Activated T-helper 1 cell treated with anti-CD3 and anti-CD28 coated beads, Interleukin-12 subunit alpha, Interleukin-12 subunit beta, Interleukin-2, Interleukin-4 antibody, amounts not matched to agents 30 ng/mL and 10 ng/mL and 1 ng/mL, durations not matched to agents 14 hours and 24 hours and 36 hours (primary cell): Measurements from ENCODE around the gene MMP14. TPM values are rescaled to one million over a fixed set of nuclear protein-coding genes. Genes with fewer than 3 reads are reported as not detected.
"Not testable (repeated sequence)": the region's sequence is repeated elsewhere in the genome, so short reads cannot be mapped to it uniquely, and the experiment has no call there.

Experiments
- DNase-seq: peaks from one replicate; pipeline ENCODE4 v3.0.0; 2021; ENCODE audit warnings: low spot score
- H3K27ac Mint-ChIP-seq: one replicate; pipeline ENCODE4 v1.8.0; 2021; ENCODE audit warnings: mild to moderate bottlenecking, mixed read lengths
- H3K27me3 Mint-ChIP-seq: one replicate; pipeline ENCODE4 v1.8.0; 2022; ENCODE audit warnings: mild to moderate bottlenecking, moderate library complexity, mixed read lengths; ENCODE audit not compliant: insufficient read depth
- H3K36me3 Mint-ChIP-seq: one replicate; pipeline ENCODE4 v1.8.0; 2021; ENCODE audit warnings: low read depth, mixed read lengths
- H3K4me1 Mint-ChIP-seq: one replicate; pipeline ENCODE4 v1.8.0; 2021; ENCODE audit warnings: low read depth, mixed read lengths
- H3K4me3 Mint-ChIP-seq: one replicate; pipeline ENCODE4 v1.8.0; 2021; ENCODE audit warnings: mild to moderate bottlenecking, moderate library complexity, mixed read lengths
- H3K9me3 Mint-ChIP-seq: one replicate; pipeline ENCODE4 v1.8.0; 2021; ENCODE audit warnings: mixed read lengths
- intact Hi-C: fragments of 100-400 bp; cut with micrococcal nuclease; formaldehyde crosslinking; loops from one replicate; pipeline ENCODE4 v1.15.1; 2024
- total RNA-seq: library from RNA; stranded (reverse); gene quantifications from 2 replicates; pipeline ENCODE4 v1.2.3, GENCODE V29; 2022

The MMP14 gene
- total RNA-seq, 1 donor from 2014 or later: 2.6 TPM

DNA sequence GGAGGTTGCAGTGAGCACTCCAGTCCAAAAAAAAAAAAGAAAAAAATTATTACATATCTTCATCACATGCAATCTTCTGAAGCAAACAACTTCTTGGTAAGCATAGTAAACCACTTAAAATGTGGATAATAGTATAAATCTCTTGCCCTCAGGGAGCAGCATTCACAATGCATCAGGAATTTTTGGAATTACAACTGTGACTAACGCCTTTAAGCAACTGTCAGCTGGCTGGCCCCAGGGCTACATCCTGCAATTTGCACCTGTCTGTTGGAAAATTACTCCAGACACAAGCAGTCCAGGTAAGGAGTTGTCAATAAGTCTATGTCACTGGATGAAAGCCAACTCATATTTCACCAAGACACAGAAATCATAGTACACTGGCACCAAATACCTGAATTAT lies 15.7 kb upstream of the MMP14 start:
- intact Hi-C loops: no loop called here
- H3K4me1 Mint-ChIP-seq: peaks cover 38% of the 10 kb centered on the region
- H3K27ac Mint-ChIP-seq: no peak overlapping the region
- H3K4me3 Mint-ChIP-seq: no peak overlapping the region
- peaks cover 8% of the 10 kb centered on the region for H3K27me3 Mint-ChIP-seq
- no peak for DNase-seq
- no peaks in the 10 kb centered on the region for H3K9me3 Mint-ChIP-seq
- peaks cover under 1% of the 10 kb centered on the region for H3K36me3 Mint-ChIP-seq

- Mint-ChIP-seq H3K4me3 (peak overlapping the region; percentile 5), H3K9me3 (no peaks in the 10 kb centered on the region), H3K27me3 (peaks cover 8% of the 10 kb centered on the region), H3K27ac (no peak overlapping the region), H3K4me1 (peaks cover 35% of the 10 kb centered on the region), H3K36me3 (peaks cover 2% of the 10 kb centered on the region)
- intact Hi-C loops: loop anchor here (2.0 kb wide), 2 partner anchors 161 to 251 kb away; partner anchors contain the start of gene AJUBA
- no peak for DNase-seq
These were observed 15.0 kb upstream of the MMP14 start for GRCh38 chr14:22821193-22822015.

DNA sequence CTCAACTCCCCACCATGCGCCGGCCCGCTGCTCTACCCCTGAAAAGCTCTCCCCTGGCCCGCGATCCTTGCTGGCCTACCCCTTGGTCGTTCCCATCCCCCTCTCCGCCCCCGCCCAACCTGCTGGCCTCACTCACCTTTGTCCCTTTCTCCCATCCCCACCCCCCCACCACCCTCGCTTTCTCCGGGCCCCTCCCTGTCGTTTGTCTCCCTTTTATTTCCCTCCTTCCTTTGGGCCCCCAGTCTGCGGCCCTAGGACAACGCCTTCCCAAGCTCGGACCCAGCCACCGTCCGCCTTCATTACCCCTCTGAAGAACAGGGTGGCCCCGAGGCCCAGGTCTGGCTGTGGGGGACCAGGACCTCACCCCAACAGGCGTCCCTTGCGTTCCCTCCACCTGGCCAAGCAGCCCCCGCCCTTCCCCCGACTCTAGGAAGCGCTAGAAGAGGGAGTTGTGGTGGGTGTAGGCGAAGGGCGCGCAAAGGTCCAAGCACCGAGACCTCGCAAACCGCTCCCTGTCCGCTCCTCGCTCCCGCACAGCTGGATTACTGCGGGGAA lies 14.3 kb upstream of the MMP14 start:
- intact Hi-C loops: loop anchor here (2.0 kb wide), 2 partner anchors 161 to 251 kb away; partner anchors contain the start of gene AJUBA
- no peak overlapping the region for H3K4me3 Mint-ChIP-seq
- H3K4me1 Mint-ChIP-seq: peaks cover 35% of the 10 kb centered on the region
- no peak overlapping the region for H3K27ac Mint-ChIP-seq
- H3K27me3 Mint-ChIP-seq: peaks cover 8% of the 10 kb centered on the region
- H3K9me3 Mint-ChIP-seq: no peaks in the 10 kb centered on the region
- no peak for DNase-seq
- H3K36me3 Mint-ChIP-seq: peaks cover 2% of the 10 kb centered on the region

DNA sequence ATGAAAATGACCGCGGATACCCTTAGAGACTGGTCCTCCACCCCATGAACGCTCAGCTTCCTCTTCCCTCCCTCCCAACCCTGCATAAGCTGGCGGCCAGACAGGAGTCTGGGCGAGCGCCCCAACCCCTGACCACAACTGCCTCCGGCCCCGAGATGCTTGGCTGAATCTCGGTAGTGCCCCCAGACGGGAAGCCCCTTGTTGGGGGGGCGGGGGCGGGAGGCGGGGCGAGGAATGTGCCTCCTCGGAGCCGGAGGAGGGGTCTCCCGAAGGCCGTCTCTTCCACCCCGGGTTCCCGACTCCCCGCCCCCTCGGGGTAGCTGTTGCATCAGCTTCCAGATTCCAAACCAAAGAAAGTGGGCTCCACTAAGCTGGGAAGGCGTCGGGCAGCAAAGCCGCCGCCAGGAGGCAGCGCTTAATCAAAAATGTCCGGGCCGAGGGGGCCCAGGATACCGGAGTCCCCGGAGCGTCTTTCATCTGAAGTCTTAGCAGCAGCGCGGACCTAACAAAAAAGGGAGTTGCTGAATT lies 13.8 kb upstream of the MMP14 start:
- Mint-ChIP-seq H3K4me1 (peaks cover 35% of the 10 kb centered on the region), H3K27me3 (peaks cover 8% of the 10 kb centered on the region), H3K36me3 (peaks cover 2% of the 10 kb centered on the region), H3K9me3 (no peaks in the 10 kb centered on the region), H3K4me3 (peak overlapping the region; percentile 60), H3K27ac (no peak overlapping the region)
- DNase-seq: peak; percentile 52
- intact Hi-C loops: loop anchor here (1.0 to 2.0 kb wide), 4 partner anchors 31 to 252 kb away; partner anchors contain the start of gene AJUBA

DNA sequence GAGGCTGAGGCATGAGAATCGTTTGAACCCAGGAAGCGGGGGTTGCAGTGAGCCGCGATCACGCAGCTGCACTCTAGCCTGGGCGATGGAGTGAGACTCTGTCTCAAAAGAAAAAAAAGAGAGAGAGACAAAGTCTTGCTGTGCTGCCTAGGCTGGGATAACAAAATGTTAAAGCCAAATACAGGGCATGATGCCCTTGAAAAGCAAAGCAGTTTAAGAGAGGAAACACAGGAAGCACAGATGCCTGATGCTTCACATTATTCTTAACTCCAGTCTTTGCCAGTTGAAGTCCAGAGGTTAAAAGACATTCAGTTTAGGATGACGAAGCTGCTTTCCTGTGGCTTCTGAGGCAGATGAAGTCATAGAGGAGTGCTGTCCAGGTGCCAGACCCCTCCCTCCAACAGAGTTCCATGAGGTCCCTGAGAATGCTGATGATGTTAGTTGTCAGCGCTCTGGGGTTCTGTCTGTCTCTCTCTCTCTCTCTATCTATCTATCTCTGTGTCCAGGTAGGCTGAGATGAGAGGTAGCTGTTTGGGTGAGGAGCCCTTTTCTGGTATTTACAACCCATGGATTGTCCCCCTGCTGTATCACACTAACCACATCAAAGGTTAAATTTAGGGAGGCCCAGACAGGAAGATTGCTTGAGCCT lies 11.6 kb upstream of the MMP14 start:
- H3K4me1 Mint-ChIP-seq: peaks cover 32% of the 10 kb centered on the region
- intact Hi-C loops: no loop called here
- H3K36me3 Mint-ChIP-seq: peaks cover 2% of the 10 kb centered on the region
- H3K27ac Mint-ChIP-seq: no peak overlapping the region
- peaks cover 6% of the 10 kb centered on the region for H3K9me3 Mint-ChIP-seq
- no peak overlapping the region for H3K4me3 Mint-ChIP-seq
- no peak for DNase-seq
- peaks cover 5% of the 10 kb centered on the region for H3K27me3 Mint-ChIP-seq

DNA sequence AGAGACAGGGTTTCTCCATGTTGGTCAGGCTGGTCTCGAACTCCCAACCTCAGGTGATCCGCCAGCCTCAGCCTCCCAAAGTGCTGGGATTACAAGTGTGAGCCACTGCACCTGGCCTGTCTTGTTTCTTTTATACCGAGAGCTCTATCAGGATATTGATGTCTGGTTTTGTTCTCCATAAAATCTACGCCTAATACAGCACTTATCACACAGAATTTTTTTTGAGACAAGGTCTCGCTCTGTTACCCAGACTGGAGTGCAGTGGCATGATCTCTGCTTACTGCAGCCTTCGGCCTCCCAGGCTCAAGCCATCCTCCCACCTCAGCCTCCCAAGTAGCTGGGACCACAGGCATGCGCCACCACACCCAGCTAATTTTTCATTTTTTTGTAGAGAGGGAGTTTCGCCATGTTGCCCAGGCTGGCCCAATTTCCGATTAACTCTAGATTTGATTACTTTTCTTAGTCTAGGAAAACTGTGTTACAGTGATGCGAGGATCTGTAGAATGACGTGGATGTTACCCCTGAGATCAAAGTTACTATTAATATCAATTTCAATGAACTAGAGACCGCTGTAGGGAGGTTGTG lies 7.2 kb upstream of the MMP14 start:
- H3K9me3 Mint-ChIP-seq, H3K27me3 Mint-ChIP-seq, DNase-seq: not testable (repeated sequence)
- peaks cover 39% of the 10 kb centered on the region for H3K4me1 Mint-ChIP-seq
- peak overlapping the region; percentile 95 for H3K4me3 Mint-ChIP-seq
- intact Hi-C loops: loop anchor here (1.0 to 2.0 kb wide), 5 partner anchors 24 to 240 kb away; partner anchors contain the start of genes DAD1, LRP10, OXA1L and RBM23
- peaks cover 21% of the 10 kb centered on the region for H3K36me3 Mint-ChIP-seq
- H3K27ac Mint-ChIP-seq: peak overlapping the region; percentile 91

DNA sequence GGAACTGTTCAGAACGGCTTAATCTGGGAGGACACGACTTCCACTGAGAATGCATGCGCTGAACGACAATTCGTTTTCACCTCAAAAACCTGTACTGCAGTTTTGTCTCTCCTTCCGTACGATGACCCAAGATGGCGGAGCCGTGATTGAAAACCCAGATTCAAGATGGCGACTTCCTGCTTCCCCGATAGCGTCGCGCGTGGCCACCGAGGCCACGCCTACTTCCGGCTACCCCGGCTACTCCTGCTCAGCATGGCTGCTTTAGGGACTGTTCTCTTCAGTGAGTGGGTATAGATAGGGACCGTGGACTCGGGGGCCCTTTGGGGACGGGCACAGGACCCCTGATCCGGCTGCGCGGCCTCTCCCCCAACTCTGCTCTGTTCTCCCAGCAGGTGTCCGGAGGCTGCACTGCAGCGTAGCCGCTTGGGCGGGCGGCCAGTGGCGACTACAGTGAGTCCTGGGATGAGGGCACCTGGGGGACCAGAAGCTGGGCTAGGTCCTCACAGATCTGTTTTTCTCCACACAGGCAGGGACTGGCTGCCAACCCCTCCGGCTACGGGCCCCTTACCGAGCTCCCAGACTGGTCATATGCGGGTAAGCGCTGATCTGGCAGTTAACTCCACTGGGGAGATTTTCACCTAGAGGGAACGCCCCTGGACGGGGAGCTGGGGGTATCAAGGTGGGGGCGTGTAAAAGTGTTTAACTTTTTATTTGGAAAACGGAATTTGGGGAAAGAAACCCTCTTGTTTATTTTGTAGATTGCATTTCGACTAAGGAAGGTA lies 6.5 kb upstream of the MMP14 start, which contains the start of gene MRPL52:
TSS of gene MRPL52 (plus strand) at position 227 of the 782 bp plus-strand sequence. CDS start at position 253, 26 bp downstream.
- intact Hi-C loops: loop anchor here (1.0 to 2.0 kb wide), 5 partner anchors 23 to 241 kb away; partner anchors contain the start of genes DAD1, LRP10, OXA1L and RBM23
- Mint-ChIP-seq H3K27ac (peak within 1 kb of the TSS; percentile 91), H3K27me3 (no peaks in the 10 kb centered on the region), H3K9me3 (peaks cover 6% of the 10 kb centered on the region), H3K4me1 (peaks cover 33% of the 10 kb centered on the region), H3K4me3 (peak within 1 kb of the TSS; percentile 95), H3K36me3 (peaks cover 22% of the 10 kb centered on the region)
- peak; percentile 81 for DNase-seq

DNA sequence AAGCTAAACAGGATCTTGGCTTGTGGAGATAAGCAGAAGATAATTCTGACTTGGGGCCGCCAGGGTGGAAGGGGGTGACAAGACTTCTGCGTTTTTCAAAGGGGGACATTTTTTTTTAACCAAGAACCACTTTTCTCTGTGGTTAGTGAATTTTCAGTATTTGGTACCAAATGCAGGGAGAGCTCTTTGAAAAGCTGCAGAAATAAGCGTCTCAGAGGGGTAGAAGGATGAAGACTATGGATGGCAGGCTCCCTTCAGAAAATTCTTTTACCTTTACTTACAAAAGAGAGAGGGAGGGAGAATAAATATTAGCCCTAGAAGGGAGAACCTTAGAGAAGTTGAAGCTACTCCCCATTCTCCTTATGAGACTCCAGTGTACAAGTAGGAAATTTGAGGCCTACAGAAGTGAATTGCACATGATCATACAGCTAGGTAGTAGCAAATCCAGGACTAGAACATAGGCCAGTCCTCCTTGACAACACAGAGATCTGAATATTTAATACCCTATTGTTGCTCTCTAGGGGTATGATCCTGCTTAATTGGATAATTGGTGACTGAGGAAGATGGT lies 5.9 kb upstream of the MMP14 start:
- intact Hi-C loops: no loop called here
- peak overlapping the region; percentile 91 for H3K27ac Mint-ChIP-seq
- H3K9me3 Mint-ChIP-seq: peaks cover 6% of the 10 kb centered on the region
- H3K4me3 Mint-ChIP-seq: peak overlapping the region; percentile 95
- H3K36me3 Mint-ChIP-seq: peaks cover 27% of the 10 kb centered on the region
- peaks cover 30% of the 10 kb centered on the region for H3K4me1 Mint-ChIP-seq
- no peak for DNase-seq
- no peaks in the 10 kb centered on the region for H3K27me3 Mint-ChIP-seq

DNA sequence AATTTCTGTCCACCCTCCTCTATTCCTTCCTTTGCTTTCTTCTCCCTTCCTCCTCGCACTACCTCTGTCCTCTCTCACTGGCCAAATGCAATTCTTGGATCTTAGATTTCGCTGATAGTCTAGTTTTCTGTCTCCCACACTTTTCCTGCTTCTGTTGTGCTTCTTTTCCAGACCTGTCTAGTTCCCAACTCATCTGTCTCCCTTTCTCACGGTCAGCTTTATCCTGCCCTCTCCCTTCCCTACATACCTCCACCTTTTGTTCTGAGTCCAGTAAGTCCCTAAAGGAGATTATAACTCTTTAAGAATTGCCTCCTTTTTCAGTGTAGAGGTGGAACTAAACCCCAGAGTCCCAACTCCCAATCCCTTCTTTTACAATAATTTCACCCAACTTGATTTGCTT lies 880 bp upstream of the MMP14 start:
- Mint-ChIP-seq H3K27me3 (peaks cover 13% of the 10 kb centered on the region), H3K36me3 (peaks cover 30% of the 10 kb centered on the region), H3K4me1 (peaks cover 20% of the 10 kb centered on the region), H3K9me3 (no peaks in the 10 kb centered on the region), H3K27ac (no peak overlapping the region), H3K4me3 (no peak overlapping the region)
- intact Hi-C loops: no loop called here
- no peak for DNase-seq

GRCh38 chr14:22837114-22837749 lies 847 bp downstream of the MMP14 start:
- intact Hi-C loops: no loop called here
- H3K27ac Mint-ChIP-seq: no peak overlapping the region
- H3K36me3 Mint-ChIP-seq: peaks cover 18% of the 10 kb centered on the region
- peaks cover 5% of the 10 kb centered on the region for H3K4me1 Mint-ChIP-seq
- H3K27me3 Mint-ChIP-seq: peaks cover 13% of the 10 kb centered on the region
- no peaks in the 10 kb centered on the region for H3K9me3 Mint-ChIP-seq
- no peak for DNase-seq
- H3K4me3 Mint-ChIP-seq: peak overlapping the region; percentile 72

DNA sequence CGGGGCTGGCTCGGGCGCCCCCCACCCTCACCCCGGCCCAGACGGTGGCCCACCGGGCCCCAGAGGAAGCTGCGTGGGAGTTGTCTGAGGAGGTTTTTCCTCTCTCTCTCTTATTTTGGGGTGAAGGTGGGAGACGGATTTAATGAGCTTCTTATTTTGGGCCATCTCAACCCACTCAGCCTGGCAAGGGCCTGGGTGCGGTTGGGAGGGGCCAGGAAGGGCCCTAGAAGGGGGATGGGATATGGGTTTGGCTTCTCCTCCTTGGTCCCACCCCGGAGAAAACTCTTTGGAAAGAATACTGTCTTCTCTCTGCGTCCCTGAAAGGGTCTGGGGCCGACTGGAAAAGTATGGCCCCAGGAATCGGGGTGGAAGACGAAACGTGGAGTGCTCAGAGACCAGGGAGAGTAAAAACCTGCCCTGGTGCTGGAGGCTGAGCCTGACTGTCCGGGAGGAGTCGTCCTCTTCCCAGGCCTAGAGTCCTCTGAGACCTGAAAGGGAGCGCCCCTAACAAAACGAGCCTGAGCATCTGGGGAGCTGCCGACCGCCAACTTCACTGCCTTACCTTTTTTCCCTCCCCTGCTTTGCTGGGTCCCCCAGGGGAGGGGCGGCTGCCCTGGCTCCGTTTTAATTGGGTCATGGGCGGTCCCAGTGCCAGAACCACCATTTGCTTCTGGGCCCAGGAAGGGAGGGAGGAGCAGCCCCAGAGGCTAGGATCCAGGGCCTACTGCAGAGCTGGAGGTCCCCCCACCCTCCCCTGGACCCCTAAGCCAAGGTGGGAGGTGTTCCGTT lies 1.6 kb downstream of the MMP14 start:
- Mint-ChIP-seq H3K4me3 (no peak overlapping the region), H3K9me3 (no peaks in the 10 kb centered on the region), H3K36me3 (peaks cover 18% of the 10 kb centered on the region), H3K27ac (no peak overlapping the region), H3K27me3 (peaks cover 13% of the 10 kb centered on the region), H3K4me1 (peaks cover 5% of the 10 kb centered on the region)
- intact Hi-C loops: no loop called here
- no peak for DNase-seq
